SK-N-SH (cell line): ENCODE results near the gene KLK15. TPM values are rescaled to one million over a fixed set of nuclear protein-coding genes. Genes with fewer than 3 reads are reported as not detected.

Source experiments
- CTCF ChIA-PET: fragments of 300-600, 350-600 bp; formaldehyde crosslinking; extraction: SDS; loops from one replicate; lab custom pipeline; 2021; lab: Yijun Ruan, JAX
- POLR2A ChIA-PET: fragments of 350-600 bp; sonication (Branson Sonifier 250); formaldehyde crosslinking; extraction: SDS; loops from one replicate; lab custom pipeline; 2020; ENCODE audit warnings: antibody characterized with exemption, inconsistent platforms; lab: Yijun Ruan, JAX
- DNase-seq: peaks from one replicate; pipeline ENCODE4 v3.0.0; 2012
- H2AFZ ChIP-seq: fragments of 200-600 bp; sonication (generic); 2 replicates; pipeline ENCODE4 v1.8.1; 2016; ENCODE audit warnings: antibody characterized with exemption, mild to moderate bottlenecking, low read depth
- H3F3A ChIP-seq: fragments of 200-600 bp; sonication (generic); replicated peaks from 2 replicates; pipeline ENCODE3; 2016; ENCODE audit warnings: antibody characterized with exemption, mild to moderate bottlenecking; ENCODE audit not compliant: insufficient read depth
- H3K27ac ChIP-seq, 2 experiments: fragments of 200-500 bp in 1 of 2; fragments of 200-600 bp in 1 of 2; sonication (Bioruptor generic) in 1 of 2; sonication (generic), shearing (Covaris generic) in 1 of 2; 2 replicates each; pipeline versions ENCODE4 v1.5.1 to v1.6.1; 2014 to 2016; ENCODE audit warnings: low read depth in 2 of 2, inconsistent platforms in 1 of 2, low read length in 1 of 2, mild to moderate bottlenecking in 1 of 2, mixed read lengths in 1 of 2
- H3K27me3 ChIP-seq: fragments of 200-600 bp; sonication (generic), shearing (Covaris generic); 2 replicates; pipeline ENCODE4 v1.6.1; 2016; ENCODE audit warnings: mixed run types; ENCODE audit not compliant: insufficient read depth
- H3K36me3 ChIP-seq, 2 experiments: fragments of 200-500 bp in 1 of 2; fragments of 200-600 bp in 1 of 2; sonication (Bioruptor generic) in 1 of 2; sonication (generic) in 1 of 2; replicated peaks in 1 of 2; 2 replicates each; pipeline versions ENCODE3 to v1.5.1; 2014 to 2016; ENCODE audit warnings: low read length in 1 of 2, mild to moderate bottlenecking in 1 of 2; ENCODE audit not compliant: insufficient read depth in 2 of 2, control insufficient read depth in 1 of 2
- H3K4me1 ChIP-seq, 2 experiments: fragments of 200-500 bp in 1 of 2; fragments of 200-600 bp in 1 of 2; sonication (Bioruptor generic) in 1 of 2; sonication (generic), shearing (Covaris generic) in 1 of 2; 2 replicates each; pipeline versions ENCODE4 v1.5.1 to v1.6.1; 2014 to 2016; ENCODE audit warnings: low read depth in 1 of 2, low read length in 1 of 2, mixed run types in 1 of 2; ENCODE audit not compliant: insufficient read depth in 2 of 2, control insufficient read depth in 1 of 2
- H3K4me2 ChIP-seq: fragments of 200-600 bp; sonication (generic), shearing (Covaris generic); 2 replicates; pipeline ENCODE4 v1.6.1; 2017; ENCODE audit warnings: mixed run types
- H3K4me3 ChIP-seq, 2 experiments: fragments of 200-500 bp in 1 of 2; fragments of 200-600 bp in 1 of 2; sonication (Bioruptor generic) in 1 of 2; sonication (generic), shearing (Covaris generic) in 1 of 2; 2 replicates each; pipeline versions ENCODE4 v1.5.1 to v1.8.1; 2014 to 2016; ENCODE audit warnings: low read depth in 2 of 2, inconsistent platforms in 1 of 2, low read length in 1 of 2, mild to moderate bottlenecking in 1 of 2, mixed read lengths in 1 of 2, moderate library complexity in 1 of 2
- H3K79me2 ChIP-seq: fragments of 200-600 bp; sonication (generic); 2 replicates; pipeline ENCODE4 v1.8.1; 2017; ENCODE audit warnings: mild to moderate bottlenecking; ENCODE audit not compliant: insufficient read depth
- H3K9ac ChIP-seq: fragments of 200-600 bp; sonication (generic); 2 replicates; pipeline ENCODE4 v1.6.1; 2017; ENCODE audit warnings: mixed run types
- H3K9me2 ChIP-seq: fragments of 200-600 bp; sonication (generic); 2 replicates; pipeline ENCODE4 v1.6.1; 2017; ENCODE audit warnings: mixed run types
- H3K9me3 ChIP-seq: fragments of 200-600 bp; sonication (generic); 2 replicates; pipeline ENCODE4 v1.6.1; 2017; ENCODE audit warnings: mixed run types, mild to moderate bottlenecking, moderate library complexity
- H4K20me1 ChIP-seq: fragments of 200-600 bp; sonication (generic); 2 replicates; pipeline ENCODE4 v1.6.1; 2017; ENCODE audit warnings: mild to moderate bottlenecking, mixed run types; ENCODE audit not compliant: insufficient read depth
- CHD2 ChIP-seq: fragments of 150-350 bp; IDR thresholded peaks from 2 replicates; pipeline ENCODE4 v1.6.1; 2018; ENCODE audit warnings: low read length; ENCODE audit not compliant: partially characterized antibody
- EZH2phosphoT487 ChIP-seq: fragments of 200-600 bp; sonication (generic); IDR thresholded peaks from 2 replicates; pipeline ENCODE4 v1.6.1; 2017; ENCODE audit warnings: low read depth, mixed run types, mild to moderate bottlenecking, antibody characterized with exemption, moderate library complexity, borderline replicate concordance
- FOSL2 ChIP-seq: IDR thresholded peaks from 2 replicates; pipeline ENCODE4 v1.4.0; 2012; ENCODE audit warnings: low read depth, mild to moderate bottlenecking, moderate library complexity, borderline replicate concordance
- FOXM1 ChIP-seq: IDR thresholded peaks from 2 replicates; pipeline ENCODE4 v1.4.0; 2012; ENCODE audit warnings: low read depth, mild to moderate bottlenecking
- IRF3 ChIP-seq: fragments of 150-350 bp; IDR thresholded peaks from 2 replicates; pipeline ENCODE4 v1.6.1; 2016; ENCODE audit warnings: mild to moderate bottlenecking, low read depth, low read length
- MEF2A ChIP-seq: IDR thresholded peaks from 2 replicates; pipeline ENCODE4 v1.4.0; 2012; ENCODE audit warnings: low read depth, borderline replicate concordance
- POLR2AphosphoS5 ChIP-seq: IDR thresholded peaks from 2 replicates; pipeline ENCODE4 v1.6.1; 2012; ENCODE audit warnings: low read depth, low read length
- RAD21 ChIP-seq: IDR thresholded peaks from 2 replicates; pipeline ENCODE4 v1.6.1; 2012; ENCODE audit warnings: mild to moderate bottlenecking, low read length
- RXRA ChIP-seq: IDR thresholded peaks from 2 replicates; pipeline ENCODE4 v1.4.0; 2012; ENCODE audit warnings: low read depth, mild to moderate bottlenecking, borderline replicate concordance
- TEAD4 ChIP-seq: IDR thresholded peaks from 2 replicates; pipeline ENCODE4 v1.4.0; 2012; ENCODE audit warnings: mild to moderate bottlenecking, borderline replicate concordance; ENCODE audit not compliant: insufficient read depth
- USF2 ChIP-seq: fragments of 150-350 bp; IDR thresholded peaks from 2 replicates; pipeline ENCODE4 v1.6.1; 2017; ENCODE audit warnings: antibody characterized with exemption, low read length, low read depth, borderline replicate concordance
- WGBS: methylation state at CpG from one replicate; pipeline ENCODE4 v1.1.6; 2017; ENCODE audit warnings: low lambda C conversion rate; 5-methylcytosine and 5-hydroxymethylcytosine counted together
- polyA plus RNA-seq, 3 experiments: library from polyadenylated mRNA; depleted of rRNA; stranded (reverse); fragments of >200 nt; gene quantifications; 2 replicates each; pipeline ENCODE4 v1.2.3, GENCODE V29; 2012
- TF ChIP-seq, protein P1 (sequence below): IDR thresholded peaks from 2 replicates; pipeline ENCODE4 v1.4.0; 2012; ENCODE audit warnings: low read depth, borderline replicate concordance
- TF ChIP-seq, protein P2 (sequence below): fragments of 200-600 bp; sonication (generic); IDR thresholded peaks from 2 replicates; pipeline ENCODE4 v1.6.1; 2017; ENCODE audit warnings: antibody characterized with exemption, mild to moderate bottlenecking, moderate library complexity
- TF ChIP-seq, protein P3 (sequence below): IDR thresholded peaks from 2 replicates; pipeline ENCODE4; 2012
- TF ChIP-seq, protein P4 (sequence below): IDR thresholded peaks from 2 replicates; pipeline ENCODE4 v1.6.1; 2012; ENCODE audit warnings: mild to moderate bottlenecking, low read depth, low read length, moderate library complexity
- TF ChIP-seq, protein P5 (sequence below): IDR thresholded peaks from 2 replicates; pipeline ENCODE4 v1.4.0; 2012; ENCODE audit warnings: low read depth, borderline replicate concordance

Gene KLK15
- polyA plus RNA-seq, 1 of the 3 experiments (the other 2 are of a cell fraction): not detected

DNA sequence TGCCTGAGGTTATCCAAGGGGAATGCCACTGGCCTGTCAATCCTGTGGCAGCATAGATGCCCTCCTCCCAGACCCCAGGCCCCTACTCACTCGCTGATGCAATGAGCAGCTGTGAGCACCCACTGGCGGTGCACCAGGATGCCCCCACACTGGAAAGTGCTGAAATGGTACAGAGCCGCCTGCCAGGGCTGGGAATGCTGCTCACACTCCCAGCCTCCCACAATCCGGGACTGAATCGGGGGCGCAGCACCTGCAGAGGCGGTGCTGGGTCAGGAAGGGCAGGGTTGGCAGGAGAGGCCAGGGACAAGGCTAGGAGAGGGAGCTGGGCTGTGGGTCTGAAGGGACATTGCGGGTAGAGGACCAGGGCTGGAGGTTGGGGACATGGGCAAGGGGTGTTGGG lies 11.8 kb downstream of the KLK15 start:
- TF ChIP-seq, protein P1, sequence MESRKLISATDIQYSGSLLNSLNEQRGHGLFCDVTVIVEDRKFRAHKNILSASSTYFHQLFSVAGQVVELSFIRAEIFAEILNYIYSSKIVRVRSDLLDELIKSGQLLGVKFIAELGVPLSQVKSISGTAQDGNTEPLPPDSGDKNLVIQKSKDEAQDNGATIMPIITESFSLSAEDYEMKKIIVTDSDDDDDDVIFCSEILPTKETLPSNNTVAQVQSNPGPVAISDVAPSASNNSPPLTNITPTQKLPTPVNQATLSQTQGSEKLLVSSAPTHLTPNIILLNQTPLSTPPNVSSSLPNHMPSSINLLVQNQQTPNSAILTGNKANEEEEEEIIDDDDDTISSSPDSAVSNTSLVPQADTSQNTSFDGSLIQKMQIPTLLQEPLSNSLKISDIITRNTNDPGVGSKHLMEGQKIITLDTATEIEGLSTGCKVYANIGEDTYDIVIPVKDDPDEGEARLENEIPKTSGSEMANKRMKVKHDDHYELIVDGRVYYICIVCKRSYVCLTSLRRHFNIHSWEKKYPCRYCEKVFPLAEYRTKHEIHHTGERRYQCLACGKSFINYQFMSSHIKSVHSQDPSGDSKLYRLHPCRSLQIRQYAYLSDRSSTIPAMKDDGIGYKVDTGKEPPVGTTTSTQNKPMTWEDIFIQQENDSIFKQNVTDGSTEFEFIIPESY: no peak
- TF ChIP-seq FOXM1 (no peak), IRF3 (no peak), RXRA (no peak), EZH2phosphoT487 (no peak), FOSL2 (no peak), POLR2AphosphoS5 (no peak), RAD21 (no peak), MEF2A (no peak), USF2 (no peak), CHD2 (no peak), TEAD4 (no peak)
- TF ChIP-seq, protein P2, sequence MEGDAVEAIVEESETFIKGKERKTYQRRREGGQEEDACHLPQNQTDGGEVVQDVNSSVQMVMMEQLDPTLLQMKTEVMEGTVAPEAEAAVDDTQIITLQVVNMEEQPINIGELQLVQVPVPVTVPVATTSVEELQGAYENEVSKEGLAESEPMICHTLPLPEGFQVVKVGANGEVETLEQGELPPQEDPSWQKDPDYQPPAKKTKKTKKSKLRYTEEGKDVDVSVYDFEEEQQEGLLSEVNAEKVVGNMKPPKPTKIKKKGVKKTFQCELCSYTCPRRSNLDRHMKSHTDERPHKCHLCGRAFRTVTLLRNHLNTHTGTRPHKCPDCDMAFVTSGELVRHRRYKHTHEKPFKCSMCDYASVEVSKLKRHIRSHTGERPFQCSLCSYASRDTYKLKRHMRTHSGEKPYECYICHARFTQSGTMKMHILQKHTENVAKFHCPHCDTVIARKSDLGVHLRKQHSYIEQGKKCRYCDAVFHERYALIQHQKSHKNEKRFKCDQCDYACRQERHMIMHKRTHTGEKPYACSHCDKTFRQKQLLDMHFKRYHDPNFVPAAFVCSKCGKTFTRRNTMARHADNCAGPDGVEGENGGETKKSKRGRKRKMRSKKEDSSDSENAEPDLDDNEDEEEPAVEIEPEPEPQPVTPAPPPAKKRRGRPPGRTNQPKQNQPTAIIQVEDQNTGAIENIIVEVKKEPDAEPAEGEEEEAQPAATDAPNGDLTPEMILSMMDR: no peak
- TF ChIP-seq, protein P3, sequence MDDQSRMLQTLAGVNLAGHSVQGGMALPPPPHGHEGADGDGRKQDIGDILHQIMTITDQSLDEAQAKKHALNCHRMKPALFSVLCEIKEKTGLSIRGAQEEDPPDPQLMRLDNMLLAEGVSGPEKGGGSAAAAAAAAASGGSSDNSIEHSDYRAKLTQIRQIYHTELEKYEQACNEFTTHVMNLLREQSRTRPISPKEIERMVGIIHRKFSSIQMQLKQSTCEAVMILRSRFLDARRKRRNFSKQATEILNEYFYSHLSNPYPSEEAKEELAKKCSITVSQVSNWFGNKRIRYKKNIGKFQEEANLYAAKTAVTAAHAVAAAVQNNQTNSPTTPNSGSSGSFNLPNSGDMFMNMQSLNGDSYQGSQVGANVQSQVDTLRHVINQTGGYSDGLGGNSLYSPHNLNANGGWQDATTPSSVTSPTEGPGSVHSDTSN: no peak
- TF ChIP-seq, protein P4, sequence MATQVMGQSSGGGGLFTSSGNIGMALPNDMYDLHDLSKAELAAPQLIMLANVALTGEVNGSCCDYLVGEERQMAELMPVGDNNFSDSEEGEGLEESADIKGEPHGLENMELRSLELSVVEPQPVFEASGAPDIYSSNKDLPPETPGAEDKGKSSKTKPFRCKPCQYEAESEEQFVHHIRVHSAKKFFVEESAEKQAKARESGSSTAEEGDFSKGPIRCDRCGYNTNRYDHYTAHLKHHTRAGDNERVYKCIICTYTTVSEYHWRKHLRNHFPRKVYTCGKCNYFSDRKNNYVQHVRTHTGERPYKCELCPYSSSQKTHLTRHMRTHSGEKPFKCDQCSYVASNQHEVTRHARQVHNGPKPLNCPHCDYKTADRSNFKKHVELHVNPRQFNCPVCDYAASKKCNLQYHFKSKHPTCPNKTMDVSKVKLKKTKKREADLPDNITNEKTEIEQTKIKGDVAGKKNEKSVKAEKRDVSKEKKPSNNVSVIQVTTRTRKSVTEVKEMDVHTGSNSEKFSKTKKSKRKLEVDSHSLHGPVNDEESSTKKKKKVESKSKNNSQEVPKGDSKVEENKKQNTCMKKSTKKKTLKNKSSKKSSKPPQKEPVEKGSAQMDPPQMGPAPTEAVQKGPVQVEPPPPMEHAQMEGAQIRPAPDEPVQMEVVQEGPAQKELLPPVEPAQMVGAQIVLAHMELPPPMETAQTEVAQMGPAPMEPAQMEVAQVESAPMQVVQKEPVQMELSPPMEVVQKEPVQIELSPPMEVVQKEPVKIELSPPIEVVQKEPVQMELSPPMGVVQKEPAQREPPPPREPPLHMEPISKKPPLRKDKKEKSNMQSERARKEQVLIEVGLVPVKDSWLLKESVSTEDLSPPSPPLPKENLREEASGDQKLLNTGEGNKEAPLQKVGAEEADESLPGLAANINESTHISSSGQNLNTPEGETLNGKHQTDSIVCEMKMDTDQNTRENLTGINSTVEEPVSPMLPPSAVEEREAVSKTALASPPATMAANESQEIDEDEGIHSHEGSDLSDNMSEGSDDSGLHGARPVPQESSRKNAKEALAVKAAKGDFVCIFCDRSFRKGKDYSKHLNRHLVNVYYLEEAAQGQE: no peak
- TF ChIP-seq, protein P5, sequence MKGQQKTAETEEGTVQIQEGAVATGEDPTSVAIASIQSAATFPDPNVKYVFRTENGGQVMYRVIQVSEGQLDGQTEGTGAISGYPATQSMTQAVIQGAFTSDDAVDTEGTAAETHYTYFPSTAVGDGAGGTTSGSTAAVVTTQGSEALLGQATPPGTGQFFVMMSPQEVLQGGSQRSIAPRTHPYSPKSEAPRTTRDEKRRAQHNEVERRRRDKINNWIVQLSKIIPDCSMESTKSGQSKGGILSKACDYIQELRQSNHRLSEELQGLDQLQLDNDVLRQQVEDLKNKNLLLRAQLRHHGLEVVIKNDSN: no peak
- no peaks in the 10 kb centered on the region for H3K9me2 ChIP-seq
- H3K9ac ChIP-seq: no peak overlapping the region
- H3F3A ChIP-seq: no peaks in the 10 kb centered on the region
- ChIA-PET CTCF (interaction anchor here (1.4 kb wide), 1 partner anchor 18 kb away, joined by 4 read pairs; no protein-coding TSS in a partner anchor), POLR2A (interaction anchor here (0.8 to 1.9 kb wide), 2 partner anchors 18 to 22 kb away, joined by 3 to 4 read pairs; no protein-coding TSS in a partner anchor)
- no peak overlapping the region for H3K4me2 ChIP-seq
- H3K9me3 ChIP-seq: no peaks in the 10 kb centered on the region
- no peak overlapping the region for H3K27ac ChIP-seq
- H2AFZ ChIP-seq: no peak overlapping the region
- H3K27me3 ChIP-seq: peaks cover 50% of the 10 kb centered on the region
- peaks cover 0 to 5% of the 10 kb centered on the region in 2 experiments; a peak in 1 of 4 replicates for H3K4me1 ChIP-seq
- H3K4me3 ChIP-seq: no peak overlapping the region
- no peaks in the 10 kb centered on the region for H3K36me3 ChIP-seq
- WGBS: 21% methylated on average over 4 of the region's 8 CpGs
- no peaks in the 10 kb centered on the region for H3K79me2 ChIP-seq
- H4K20me1 ChIP-seq: no peaks in the 10 kb centered on the region
- DNase-seq: no peak
